ENCODE measurements around the gene NRXN2. TPM values are rescaled to one million over a fixed set of nuclear protein-coding genes. Genes with fewer than 3 reads are reported as not detected.
A peak's percentile ranks its signal among the peaks of the same experiment; 100 is the strongest.

NRXN2 gene
- total and polyA plus RNA-seq, 10 of the 15 experiments (the other 5 are each of a cell fraction or from before 2014, with no cell fraction given): 0.03 to 1.4 (median 0.23) TPM

DNA sequence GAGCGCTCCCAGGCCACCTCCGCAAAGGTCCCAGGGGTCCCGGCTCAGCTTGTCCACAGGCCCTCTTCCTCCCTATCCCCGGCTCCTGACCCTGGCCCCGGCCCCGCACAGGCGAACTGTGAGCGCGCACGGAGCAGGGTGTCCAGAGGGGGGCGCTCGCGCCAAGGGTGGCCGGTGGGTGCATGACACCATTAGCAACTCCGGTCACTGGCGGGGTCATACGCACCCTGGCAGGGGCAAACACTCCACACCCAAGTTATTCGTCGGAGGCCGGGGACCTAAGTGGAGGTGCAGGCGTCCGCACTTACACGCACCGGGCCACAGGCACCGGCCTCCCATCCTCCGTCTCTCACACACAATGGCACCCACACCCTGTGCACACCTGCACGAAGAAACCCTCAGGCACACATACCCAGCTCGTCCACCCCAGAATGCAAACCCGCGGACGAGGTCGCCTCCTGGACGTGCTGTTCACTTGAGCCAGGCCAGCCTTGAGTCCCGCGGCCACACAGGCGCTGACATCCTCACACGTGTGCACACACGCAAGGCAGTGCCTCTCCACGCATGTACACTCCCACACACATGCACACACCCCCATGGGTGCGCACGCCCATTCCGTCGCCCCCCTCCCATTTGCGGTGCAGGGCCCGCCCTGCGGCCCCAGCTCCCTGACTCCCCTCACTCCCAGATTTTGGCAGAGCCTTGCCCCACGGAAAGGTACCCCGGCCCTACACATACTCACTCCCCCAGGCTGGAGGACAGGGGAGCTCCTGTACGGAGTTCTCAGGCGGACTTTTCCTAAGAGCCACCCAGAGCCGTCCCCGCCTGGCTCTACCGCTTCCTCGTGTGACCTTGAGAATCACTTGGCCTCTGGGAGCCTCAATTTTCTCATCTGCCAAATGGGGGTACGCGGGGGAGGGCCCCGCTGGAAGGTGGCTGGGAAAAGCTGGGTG is 20.9 kb upstream of the NRXN2 start, which contains the start of gene RASGRP2 (continued):
- TF ChIP-seq, protein P1, sequence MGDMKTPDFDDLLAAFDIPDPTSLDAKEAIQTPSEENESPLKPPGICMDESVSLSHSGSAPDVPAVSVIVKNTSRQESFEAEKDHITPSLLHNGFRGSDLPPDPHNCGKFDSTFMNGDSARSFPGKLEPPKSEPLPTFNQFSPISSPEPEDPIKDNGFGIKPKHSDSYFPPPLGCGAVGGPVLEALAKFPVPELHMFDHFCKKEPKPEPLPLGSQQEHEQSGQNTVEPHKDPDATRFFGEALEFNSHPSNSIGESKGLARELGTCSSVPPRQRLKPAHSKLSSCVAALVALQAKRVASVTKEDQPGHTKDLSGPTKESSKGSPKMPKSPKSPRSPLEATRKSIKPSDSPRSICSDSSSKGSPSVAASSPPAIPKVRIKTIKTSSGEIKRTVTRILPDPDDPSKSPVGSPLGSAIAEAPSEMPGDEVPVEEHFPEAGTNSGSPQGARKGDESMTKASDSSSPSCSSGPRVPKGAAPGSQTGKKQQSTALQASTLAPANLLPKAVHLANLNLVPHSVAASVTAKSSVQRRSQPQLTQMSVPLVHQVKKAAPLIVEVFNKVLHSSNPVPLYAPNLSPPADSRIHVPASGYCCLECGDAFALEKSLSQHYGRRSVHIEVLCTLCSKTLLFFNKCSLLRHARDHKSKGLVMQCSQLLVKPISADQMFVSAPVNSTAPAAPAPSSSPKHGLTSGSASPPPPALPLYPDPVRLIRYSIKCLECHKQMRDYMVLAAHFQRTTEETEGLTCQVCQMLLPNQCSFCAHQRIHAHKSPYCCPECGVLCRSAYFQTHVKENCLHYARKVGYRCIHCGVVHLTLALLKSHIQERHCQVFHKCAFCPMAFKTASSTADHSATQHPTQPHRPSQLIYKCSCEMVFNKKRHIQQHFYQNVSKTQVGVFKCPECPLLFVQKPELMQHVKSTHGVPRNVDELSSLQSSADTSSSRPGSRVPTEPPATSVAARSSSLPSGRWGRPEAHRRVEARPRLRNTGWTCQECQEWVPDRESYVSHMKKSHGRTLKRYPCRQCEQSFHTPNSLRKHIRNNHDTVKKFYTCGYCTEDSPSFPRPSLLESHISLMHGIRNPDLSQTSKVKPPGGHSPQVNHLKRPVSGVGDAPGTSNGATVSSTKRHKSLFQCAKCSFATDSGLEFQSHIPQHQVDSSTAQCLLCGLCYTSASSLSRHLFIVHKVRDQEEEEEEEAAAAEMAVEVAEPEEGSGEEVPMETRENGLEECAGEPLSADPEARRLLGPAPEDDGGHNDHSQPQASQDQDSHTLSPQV (IDR thresholded peaks at IDR 0.05): no peak
- no peak for TF ChIP-seq MXI1 (IDR thresholded peaks at IDR 0.05; ENCODE audit: low read depth, low read length)
- no peak for TF ChIP-seq USF2 (IDR thresholded peaks at IDR 0.05; ENCODE audit: borderline replicate concordance, low read depth, low read length)
- no peak for TF ChIP-seq POLR2AphosphoS2 (IDR thresholded peaks at IDR 0.05; ENCODE audit: low read depth, low read length)
- TF ChIP-seq ETV6 (conservative IDR thresholded peaks at IDR 0.05 in 1 of 2, IDR thresholded peaks at IDR 0.05 in 1 of 2; ENCODE audit: borderline replicate concordance in 1 of 2, low read depth in 1 of 2): no peak
- no peak for TF ChIP-seq ASH2L (IDR thresholded peaks at IDR 0.05; ENCODE audit: borderline replicate concordance, low read depth)
- TF ChIP-seq SIX5 (IDR thresholded peaks at IDR 0.05; ENCODE audit: low read depth, low read length, severe bottlenecking): no peak
- TF ChIP-seq GATAD2B (conservative IDR thresholded peaks at IDR 0.05; ENCODE audit: low read depth): 0 out of 2 replicates have a peak, but pooled peaks have one; percentile 17
- peak; percentile 57; the same call in 1 of the 2 replicates for TF ChIP-seq NBN (IDR thresholded peaks at IDR 0.05)
- TF ChIP-seq, protein P2, sequence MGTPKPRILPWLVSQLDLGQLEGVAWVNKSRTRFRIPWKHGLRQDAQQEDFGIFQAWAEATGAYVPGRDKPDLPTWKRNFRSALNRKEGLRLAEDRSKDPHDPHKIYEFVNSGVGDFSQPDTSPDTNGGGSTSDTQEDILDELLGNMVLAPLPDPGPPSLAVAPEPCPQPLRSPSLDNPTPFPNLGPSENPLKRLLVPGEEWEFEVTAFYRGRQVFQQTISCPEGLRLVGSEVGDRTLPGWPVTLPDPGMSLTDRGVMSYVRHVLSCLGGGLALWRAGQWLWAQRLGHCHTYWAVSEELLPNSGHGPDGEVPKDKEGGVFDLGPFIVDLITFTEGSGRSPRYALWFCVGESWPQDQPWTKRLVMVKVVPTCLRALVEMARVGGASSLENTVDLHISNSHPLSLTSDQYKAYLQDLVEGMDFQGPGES (IDR thresholded peaks at IDR 0.05): no peak
- TF ChIP-seq TCF7 (IDR thresholded peaks at IDR 0.05; ENCODE audit: borderline replicate concordance): no peak
- TF ChIP-seq NR2F1 (conservative IDR thresholded peaks at IDR 0.05): peak; percentile 77
- TF ChIP-seq RAD21 (IDR thresholded peaks at IDR 0.05; ENCODE audit: insufficient read depth, low read depth, low read length): peak; percentile 55
- TF ChIP-seq SRF (IDR thresholded peaks at IDR 0.05; ENCODE audit: low read depth in 2 of 2, low read length in 2 of 2): 0 out of 4 replicates have a peak, but pooled peaks of 1 of the 2 experiments have one; percentile 22
- TF ChIP-seq ATF7 (IDR thresholded peaks at IDR 0.05; ENCODE audit: low read depth): peak; percentile 28; the same call in 1 of the 2 replicates
- TF ChIP-seq, protein P3, sequence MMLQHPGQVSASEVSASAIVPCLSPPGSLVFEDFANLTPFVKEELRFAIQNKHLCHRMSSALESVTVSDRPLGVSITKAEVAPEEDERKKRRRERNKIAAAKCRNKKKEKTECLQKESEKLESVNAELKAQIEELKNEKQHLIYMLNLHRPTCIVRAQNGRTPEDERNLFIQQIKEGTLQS (IDR thresholded peaks at IDR 0.05; ENCODE audit: borderline replicate concordance, extremely low read depth, low read depth, low read length): no peak
- TF ChIP-seq NFIC (IDR thresholded peaks at IDR 0.05; ENCODE audit: low read depth, low read length): no peak
- 0 out of 4 replicates have a peak, but pooled peaks of 1 of the 2 experiments have one; percentile 3 for TF ChIP-seq IKZF2 (IDR thresholded peaks at IDR 0.05)
